ENCODE measurements around the gene SNTA1. TPM values are rescaled to one million over a fixed set of nuclear protein-coding genes. Genes with fewer than 3 reads are reported as not detected.
"Not testable (repeated sequence)": the region's sequence is repeated elsewhere in the genome, so short reads cannot be mapped to it uniquely, and the experiment has no call there.

SNTA1 gene
- total RNA-seq = 3.0 TPM

DNA sequence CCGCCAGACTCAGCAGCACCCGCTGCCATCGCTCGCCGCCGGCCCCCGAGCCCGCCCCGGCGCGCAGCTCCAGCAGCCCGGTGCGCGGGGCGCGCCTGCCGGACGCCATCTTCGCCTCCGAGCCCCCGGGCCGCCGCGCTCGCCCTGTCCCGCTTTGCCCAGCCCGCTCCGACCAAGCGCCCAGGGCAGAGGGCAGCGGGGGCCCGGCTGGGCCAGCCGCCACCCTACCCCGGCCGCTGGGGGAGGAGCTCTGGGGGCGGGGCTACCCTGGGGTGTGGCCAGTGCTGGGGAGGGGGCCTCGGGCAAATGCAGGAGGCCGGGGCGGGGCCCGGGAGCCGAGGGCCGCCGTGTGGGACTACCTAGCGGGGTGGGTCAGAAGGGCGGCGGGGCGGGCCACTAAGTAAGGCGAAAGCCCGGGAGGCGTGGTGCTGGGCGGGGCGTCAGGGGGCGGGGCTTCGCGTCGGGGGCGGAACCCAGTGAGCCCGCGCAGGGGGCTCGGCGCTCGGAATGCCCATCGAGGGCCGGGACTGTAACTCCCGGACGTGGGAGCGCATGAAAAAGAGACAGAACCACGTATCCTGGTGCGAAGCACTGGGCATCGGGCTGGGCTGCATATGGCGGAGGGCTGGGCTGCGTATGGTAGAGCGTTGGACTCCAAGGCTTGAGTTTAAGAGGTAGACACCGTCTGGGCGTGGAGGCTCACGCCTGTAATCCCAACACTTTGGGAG is at the start of gene SNTA1:
Gene SNTA1, minus strand, starts transcription at position 252 of the 728 bp plus-strand sequence. Its CDS starts 143 bp downstream, at position 109.
- DNase-seq (ENCODE audit: low read depth in 2 of 3, low spot score in 2 of 3) = peak; percentile 65 to 86 (median 84)

DNA sequence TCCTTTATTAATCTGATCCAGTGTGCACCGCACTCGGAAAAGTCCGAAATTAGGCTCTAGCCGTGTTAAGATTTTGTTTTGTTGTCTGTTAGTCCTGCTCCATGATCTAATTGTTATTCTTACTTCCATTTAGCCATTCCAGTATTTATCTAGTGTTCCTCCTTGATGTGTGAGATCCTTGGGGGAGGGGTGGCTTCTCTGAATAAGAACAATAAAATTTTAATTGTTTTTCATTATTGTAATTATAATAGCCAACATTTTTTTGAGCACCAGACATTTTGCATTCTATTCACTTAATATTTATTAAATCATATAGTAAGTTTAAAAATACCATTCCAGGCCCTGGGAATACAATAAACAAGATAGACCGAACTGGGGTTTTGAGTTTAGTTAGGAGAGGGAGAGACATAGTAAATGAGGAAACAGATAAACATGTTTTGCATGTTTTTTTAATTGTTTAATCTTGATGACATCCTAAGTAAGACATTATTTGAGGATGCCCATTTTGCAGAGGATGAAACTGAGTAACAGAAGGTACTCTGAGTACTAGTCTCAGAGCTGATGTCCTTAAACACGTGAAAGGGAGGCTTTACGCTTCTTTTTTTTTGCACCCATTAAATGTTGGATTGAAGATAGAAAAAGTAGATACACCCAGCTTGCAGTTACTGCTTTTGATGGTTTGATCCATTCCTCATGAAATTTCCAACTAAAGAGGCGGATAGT is 47.5 kb upstream of the SNTA1 start:
- no peak for DNase-seq (ENCODE audit: low read depth in 2 of 3, low spot score in 2 of 3)

- peak in 2 of 3 donors; percentile 54 to 75 for DNase-seq (ENCODE audit: low read depth in 2 of 3, low spot score in 2 of 3)
Observed at GRCh38 chr20:33490023-33490933, 46.7 kb upstream of the SNTA1 start, which contains the start of gene CBFA2T2. Gene CBFA2T2 (plus strand): TSS chr20:33490096. CDS start chr20:33490268, 172 bp downstream.

DNA sequence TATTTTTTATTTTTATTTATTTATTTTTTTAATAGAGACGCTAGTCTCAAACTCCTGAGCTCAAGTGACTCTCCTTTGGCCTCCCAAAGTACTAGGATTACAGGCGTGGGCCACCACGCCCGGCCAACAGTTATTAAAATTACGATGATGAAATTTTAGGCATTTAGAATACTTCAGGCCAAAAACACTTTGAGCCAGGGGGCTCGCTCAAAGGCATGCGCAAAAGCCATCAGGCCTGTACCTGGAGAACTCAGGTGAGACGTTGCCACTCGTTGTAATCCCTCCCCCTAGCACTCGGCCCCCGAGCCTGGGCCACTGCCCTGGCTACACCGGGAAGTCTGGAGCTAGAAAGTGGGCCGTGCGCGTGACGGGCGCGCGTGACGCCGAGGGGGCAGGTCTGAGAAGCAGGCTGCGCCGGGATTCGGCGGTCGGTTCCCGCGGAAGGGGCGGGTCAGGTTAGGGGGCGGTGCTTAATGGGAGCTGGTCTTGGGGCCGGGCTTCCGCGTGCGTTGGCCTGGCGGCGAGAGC is 46.0 kb upstream of the SNTA1 start:
- peak; percentile 86 to 97 (median 97) for DNase-seq (ENCODE audit: low read depth in 2 of 3, low spot score in 2 of 3)

DNA sequence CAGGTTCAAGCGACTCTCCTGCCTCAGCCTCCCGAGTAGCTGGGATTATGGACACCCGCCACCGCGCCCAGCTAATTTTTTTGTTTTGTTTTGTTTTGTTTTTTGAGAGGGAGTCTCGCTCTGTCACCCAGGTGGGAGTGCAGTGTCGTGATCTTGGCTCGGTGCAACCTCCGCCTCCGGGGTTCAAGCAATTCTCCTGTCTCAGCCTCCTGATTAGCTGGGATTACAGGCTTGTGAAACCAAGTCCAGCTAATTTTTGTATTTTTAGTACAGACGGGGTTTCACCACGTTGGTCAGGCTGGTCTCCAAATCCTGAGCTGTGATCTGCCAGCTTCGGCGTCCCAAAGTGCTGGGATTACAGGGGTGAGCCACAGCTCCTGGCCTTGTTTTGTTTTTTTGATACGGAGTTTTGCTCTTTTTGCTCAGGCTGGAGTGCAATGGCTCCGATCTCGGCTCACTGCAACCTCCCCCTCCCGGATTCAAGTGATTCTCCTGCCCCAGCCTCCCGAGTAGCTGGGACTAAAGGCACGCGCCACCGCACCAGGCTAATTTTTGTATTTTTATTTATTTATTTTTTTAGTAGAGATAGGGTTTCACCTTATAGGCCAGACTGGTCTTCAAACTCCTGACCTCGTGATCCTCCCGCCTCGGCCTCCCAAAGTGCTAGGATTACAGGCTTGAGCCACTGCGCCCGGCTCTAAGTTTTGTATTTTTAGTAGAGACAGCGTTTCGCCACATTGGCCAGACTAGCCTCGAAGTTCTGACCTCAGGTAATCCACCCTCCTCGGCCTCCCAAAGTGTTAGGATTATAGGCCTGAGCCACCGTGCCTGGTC is 45.3 kb upstream of the SNTA1 start:
- not testable (repeated sequence) for DNase-seq (ENCODE audit: low read depth in 2 of 3, low spot score in 2 of 3)

- no peak for DNase-seq (ENCODE audit: low read depth in 2 of 3, low spot score in 2 of 3)
Observed at GRCh38 chr20:33488201-33488600, 44.6 kb upstream of the SNTA1 start.

DNA sequence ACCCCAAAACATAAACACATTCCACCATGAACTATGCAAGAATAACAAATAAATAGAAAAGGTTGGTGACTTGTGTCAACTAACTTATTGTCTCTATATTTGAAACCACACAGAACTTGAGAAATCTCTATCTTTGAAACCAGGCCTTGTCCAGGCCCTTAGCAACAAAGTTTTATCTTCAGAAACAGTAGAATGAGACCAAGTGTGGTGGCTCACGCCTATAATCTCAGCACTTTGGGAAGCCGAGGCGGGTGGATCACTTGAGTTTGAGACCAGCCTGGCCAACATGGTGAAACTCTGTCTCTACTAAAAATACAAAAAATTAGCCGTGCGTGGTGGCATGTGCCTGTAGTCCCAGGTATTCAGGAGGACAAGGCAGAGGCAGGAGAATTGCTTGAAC is 39.6 kb upstream of the SNTA1 start:
- not testable (repeated sequence) for DNase-seq (ENCODE audit: low read depth in 2 of 3, low spot score in 2 of 3)

- no peak for DNase-seq (ENCODE audit: low read depth in 2 of 3, low spot score in 2 of 3)
Observed at GRCh38 chr20:33482581-33482980, 39.0 kb upstream of the SNTA1 start.

GRCh38 chr20:33481431-33481941 is 37.9 kb upstream of the SNTA1 start:
- DNase-seq (ENCODE audit: low read depth in 2 of 3, low spot score in 2 of 3) = no peak

DNA sequence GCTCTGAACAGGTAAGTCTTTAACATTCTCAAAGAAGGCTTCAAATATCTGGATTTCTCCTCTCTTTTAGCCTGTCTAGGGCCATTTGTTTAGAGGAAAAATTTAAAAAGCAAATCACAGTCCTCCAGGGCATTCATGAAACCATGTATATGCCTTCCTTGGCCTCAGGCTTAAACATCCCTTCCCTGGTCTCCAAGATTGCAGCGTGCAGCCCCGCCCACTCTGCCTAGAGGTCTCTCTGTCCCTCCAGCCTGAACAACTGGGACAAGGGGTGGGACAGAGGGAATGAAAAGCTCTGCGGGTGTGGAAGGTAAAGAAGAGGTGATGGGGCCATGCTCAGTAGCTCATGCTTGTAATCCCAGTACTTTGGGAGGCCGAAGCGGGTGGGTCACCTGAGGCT is 36.5 kb upstream of the SNTA1 start:
- no peak for DNase-seq (ENCODE audit: low read depth in 2 of 3, low spot score in 2 of 3)

- no peak for DNase-seq (ENCODE audit: low read depth in 2 of 3, low spot score in 2 of 3)
Observed at GRCh38 chr20:33477386-33478234, 34.0 kb upstream of the SNTA1 start.

GRCh38 chr20:33475381-33476152 is 32.0 kb upstream of the SNTA1 start:
- DNase-seq (ENCODE audit: low read depth in 2 of 3, low spot score in 2 of 3) = no peak

DNA sequence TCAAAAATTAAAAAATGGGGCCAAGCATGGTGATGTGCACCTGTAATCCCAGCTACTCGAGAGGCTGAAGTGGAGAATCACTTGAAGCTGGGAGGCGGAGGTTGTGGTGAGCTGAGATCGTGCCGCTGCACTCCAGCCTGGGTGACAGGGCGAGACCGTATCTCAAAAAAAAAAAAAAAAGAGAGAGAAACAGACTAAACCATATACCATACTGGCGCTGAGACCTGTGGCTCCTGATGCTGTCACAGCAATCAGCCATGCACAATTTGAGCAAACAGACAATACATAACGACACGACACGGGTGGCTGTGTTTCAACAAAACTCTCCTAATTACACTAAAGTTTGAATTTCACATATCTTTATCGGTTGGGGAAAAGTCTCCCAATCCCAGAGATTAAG is 31.4 kb upstream of the SNTA1 start:
- no peak for DNase-seq (ENCODE audit: low read depth in 2 of 3, low spot score in 2 of 3)

GRCh38 chr20:33474097-33474873 is 30.7 kb upstream of the SNTA1 start:
- no peak for DNase-seq (ENCODE audit: low read depth in 2 of 3, low spot score in 2 of 3)

DNA sequence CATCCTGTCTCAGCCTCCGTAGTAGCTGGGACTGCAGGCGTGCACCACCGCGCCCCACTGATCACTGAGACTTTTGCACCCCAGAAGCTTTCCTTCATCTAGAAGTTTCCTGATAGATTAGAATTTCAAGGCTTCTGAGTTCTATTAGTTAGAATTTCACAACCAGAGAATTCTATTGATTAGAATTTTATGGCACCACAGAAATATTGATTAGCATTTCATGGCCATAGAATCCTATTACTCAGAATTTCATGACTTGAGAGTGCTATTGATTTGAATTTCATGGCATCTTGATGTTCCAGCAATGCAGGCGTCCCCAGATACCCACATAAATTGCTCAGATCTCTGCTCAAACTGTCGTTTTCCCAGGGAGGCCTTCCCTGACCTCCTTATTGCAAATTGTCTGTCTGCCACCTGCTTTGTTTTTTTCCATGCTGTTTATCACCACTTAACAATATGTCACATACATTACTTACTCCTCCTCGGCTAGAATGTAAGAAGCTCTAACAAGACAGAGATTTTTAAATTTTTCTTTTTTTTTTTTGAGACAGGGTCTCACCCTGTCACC is 29.4 kb upstream of the SNTA1 start:
- DNase-seq (ENCODE audit: low read depth in 2 of 3, low spot score in 2 of 3) = no peak

DNA sequence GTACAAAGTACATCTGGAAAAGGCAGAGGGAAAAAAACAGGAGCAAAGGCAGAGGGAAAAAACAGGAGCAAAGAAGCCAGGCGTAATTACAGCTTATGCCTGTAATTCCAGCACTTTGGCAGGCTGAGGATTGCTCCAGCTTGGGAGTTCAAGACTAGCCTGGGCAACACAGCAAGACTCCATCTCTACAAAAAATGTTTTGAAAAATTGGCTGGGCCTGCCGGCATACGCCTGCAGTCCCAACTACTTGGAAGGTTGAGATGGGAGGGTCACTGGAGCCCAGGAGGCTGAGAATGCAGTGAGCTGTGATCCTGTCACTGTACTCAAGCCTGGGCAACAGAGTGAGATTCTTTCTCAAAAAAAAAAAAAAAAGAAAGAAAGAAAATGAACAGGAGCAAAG is 27.3 kb upstream of the SNTA1 start:
- DNase-seq (ENCODE audit: low read depth in 2 of 3, low spot score in 2 of 3) = no peak

DNA sequence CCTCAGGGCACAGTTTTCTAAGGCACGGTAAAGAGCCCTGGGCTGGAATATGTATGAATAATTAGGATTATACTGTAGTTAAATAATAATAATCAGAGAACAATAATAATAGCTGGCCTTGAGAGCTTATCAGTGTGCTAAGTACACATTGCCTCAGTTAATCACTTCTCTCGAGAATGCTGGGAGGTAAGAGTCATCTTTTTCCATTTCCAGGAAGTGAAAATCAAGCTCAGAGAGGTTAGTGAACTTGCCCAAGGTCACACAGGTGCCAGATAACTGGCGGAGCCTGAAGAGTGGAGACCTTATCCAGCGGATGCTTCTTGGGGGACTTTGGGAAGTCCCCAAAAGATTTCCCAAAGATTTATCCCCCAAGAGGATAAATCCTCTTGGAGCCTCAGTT is 26.9 kb upstream of the SNTA1 start:
- no peak for DNase-seq (ENCODE audit: low read depth in 2 of 3, low spot score in 2 of 3)
